ENCODE measurements around the gene CEACAM1. TPM values are rescaled to one million over a fixed set of nuclear protein-coding genes. Genes with fewer than 3 reads are reported as not detected.

Gene CEACAM1
- total RNA-seq, 1 donor from 2014 or later: not detected

Small RNA genes lying within 50 kb of the gene (small RNA-seq; reads per million reads assigned to genes)
- gene RNU4-60P: not detected

Other genes starting within 250 kb of the CEACAM1 start
- gene PRR19, start 226.3 kb downstream of the CEACAM1 start, total RNA-seq: 2.0 TPM
- 242 TPM for gene PAFAH1B3, start 225.9 kb downstream of the CEACAM1 start, total RNA-seq
- 35.1 TPM for gene TMEM145, start 215.2 kb downstream of the CEACAM1 start, total RNA-seq
- 35.9 TPM for gene MEGF8, start 202.8 kb downstream of the CEACAM1 start, total RNA-seq
- not detected for gene CNFN, start 138.2 kb downstream of the CEACAM1 start, total RNA-seq
- gene LIPE, start 101.1 kb downstream of the CEACAM1 start, total RNA-seq: 10.2 TPM
- gene CXCL17, start 85.5 kb downstream of the CEACAM1 start, total RNA-seq: not detected
- under 0.01 TPM for gene CEACAM8, start 66.4 kb upstream of the CEACAM1 start, total RNA-seq
- not detected for gene PSG3, start 212.0 kb upstream of the CEACAM1 start, total RNA-seq
- gene PSG8, start 237.2 kb upstream of the CEACAM1 start, total RNA-seq: not detected

Measured in frontal cortex (tissue), 1 donor.